Kasumi-1 (cell line): ENCODE results near the gene PFKFB1.
A peak's percentile ranks its signal among the peaks of the same experiment; 100 is the strongest.

Source experiments
- DNase-seq, 2 experiments: peaks; one replicate each; lab custom pipeline; 2025; lab: John Stamatoyannopoulos, UW

The PFKFB1 gene

GRCh38 chrX:54922547-54922946, 71.4 kb downstream of the PFKFB1 start:
- no peak for DNase-seq

DNA sequence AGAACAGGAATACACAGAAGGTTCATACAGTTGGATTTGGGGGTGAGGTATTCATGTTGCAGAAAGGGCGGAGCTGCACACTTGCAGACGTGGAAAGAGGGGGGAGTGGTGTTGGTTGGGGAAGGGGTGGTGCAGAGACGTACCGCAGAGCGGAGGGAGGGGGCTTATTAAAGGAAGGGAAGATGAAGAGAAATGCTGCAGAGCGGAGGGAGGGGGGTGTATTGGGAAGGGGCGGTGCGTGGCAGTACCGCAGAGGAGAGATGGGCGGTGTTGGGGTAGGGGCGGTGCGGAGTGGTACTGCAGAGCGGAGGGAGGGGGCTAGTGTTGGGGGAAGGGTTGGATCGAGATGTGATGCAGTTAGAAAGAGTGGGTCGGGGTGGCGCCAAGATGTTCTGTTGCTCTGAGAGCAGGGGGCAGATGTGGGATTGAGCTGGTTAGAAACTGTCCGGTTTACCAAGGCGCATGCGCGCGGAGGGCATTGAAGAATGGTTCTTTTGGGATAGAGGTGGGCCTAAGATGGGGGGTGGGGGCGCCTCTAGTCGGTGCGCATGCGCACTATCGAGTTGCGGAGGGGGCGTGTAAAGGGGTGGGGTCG, 72.5 kb downstream of the PFKFB1 start:
- DNase-seq = peak; percentile 30 to 34

DNA sequence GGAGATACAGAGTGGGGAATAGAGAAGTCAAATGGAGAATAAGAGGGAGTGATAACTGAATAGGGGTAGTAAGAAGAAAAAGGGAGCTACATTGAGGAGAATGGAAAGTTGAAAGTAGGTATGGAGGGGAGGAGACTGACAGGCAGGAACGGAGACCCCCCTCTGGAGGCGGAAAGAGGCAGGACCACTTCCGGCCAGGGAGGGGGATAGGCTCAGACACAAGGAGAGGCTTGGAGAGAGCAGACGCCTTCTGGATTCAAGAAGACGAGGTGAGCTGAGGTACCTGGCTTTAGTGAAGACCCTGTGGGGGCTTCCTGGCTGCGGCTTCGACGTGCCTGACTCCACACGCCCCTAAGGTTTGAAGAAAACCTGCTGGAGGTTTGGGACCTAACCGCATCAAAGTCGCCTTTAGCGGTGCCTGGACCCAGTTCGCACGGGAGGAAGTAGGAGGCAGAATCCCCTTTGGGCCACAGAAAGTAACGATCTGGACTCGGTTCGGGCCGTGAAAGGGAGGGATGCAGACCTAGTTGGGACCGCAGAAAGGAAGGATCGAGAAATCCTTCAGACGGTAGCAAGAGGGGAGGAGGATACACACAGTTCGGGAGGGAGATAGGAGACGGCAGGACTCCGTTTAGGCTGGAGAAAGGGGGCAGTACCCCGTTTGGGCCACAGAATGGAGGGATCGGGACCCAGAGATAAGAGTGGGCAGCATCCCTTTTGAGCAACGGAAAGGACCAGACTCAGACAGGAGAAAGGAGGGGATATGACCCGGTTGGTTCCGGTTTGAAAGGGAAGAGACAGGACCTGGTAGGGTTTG, 73.2 kb downstream of the PFKFB1 start, which contains the start of gene TRO:
TSS of gene TRO (plus strand) at position 215 of the 817 bp plus-strand sequence. CDS start 1,423 bp downstream, outside the sequence.
- DNase-seq = peak in 1 of 2 experiments; percentile 26

- no peak for DNase-seq
Measured at GRCh38 chrX:54909941-54910340, 84.0 kb downstream of the PFKFB1 start.

GRCh38 chrX:54894159-54894558, 99.8 kb downstream of the PFKFB1 start:
- DNase-seq = no peak

GRCh38 chrX:54891573-54891972, 102.4 kb downstream of the PFKFB1 start:
- DNase-seq = peak; percentile 40 to 52

DNA sequence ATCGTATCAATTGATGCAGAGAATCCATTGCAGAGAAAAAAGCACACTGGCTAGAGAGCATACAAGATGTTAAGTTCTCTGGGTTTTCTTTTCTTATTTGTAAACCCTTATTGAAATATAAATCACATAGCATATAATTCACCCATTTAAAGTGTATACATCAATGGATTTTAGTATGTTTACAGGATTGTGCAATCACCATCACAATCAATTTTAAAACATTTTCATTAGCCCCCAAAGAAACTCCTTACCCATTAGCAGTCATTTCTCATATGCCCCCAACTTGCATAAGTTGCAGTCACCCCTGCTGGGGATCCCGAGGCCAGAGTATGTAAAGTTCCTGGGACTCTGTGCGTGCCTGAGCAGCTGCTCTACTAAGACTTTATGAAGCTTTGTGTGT, 108.2 kb downstream of the PFKFB1 start:
- no peak for DNase-seq
